ENCODE measurements around the gene KLF1. TPM values are rescaled to one million over a fixed set of nuclear protein-coding genes. Genes with fewer than 3 reads are reported as not detected.
A peak's percentile ranks its signal among the peaks of the same experiment; 100 is the strongest.

The KLF1 gene
- total RNA-seq, 1 experiment from 2014 or later = not detected

DNA sequence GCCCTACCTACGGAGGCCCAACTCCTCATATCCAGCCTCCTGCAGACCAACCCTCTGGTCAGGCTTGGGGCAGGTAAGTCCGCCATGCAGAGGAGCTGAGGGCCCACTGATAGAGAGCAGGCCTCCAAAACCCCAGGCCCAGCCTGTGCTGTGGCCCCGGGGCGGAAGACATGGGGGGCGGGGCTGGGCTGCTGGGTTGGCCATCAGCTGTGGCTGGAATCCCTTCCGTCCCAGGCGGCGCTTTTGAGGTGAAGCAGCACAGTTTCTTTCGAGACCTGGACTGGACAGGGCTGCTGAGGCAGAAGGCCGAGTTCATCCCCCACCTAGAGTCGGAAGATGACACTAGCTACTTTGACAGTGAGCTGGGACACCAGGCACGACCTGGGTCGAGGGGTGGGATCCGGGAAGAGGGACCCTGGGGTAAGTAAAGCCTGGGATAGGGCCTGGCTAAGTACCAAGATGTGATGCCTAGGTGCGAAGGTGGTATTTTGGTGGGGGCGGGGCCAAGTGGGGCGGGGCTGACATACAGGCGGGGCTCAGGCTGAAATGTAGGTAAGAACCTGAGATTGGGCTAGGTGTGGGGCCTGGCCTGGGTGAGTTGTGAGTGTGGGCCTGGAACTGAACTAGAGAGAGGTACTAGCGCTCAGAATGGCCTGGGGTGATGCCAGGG, 21.1 kb downstream of the KLF1 start:
- RAD21 ChIA-PET (ENCODE audit: low non-redundant PET in 1 of 2, low total read pairs in 2 of 2, uncharacterized antibody in 2 of 2, unreplicated experiment in 2 of 2) = no interaction called here
- Histone ChIP-seq H3K4me3 (replicated peaks in 1 of 2; ENCODE audit: low read depth in 1 of 2, low read length in 2 of 2) (no peak overlapping the region), H3K4me2 (ENCODE audit: low read length) (no peak overlapping the region), H3K4me1 (ENCODE audit: control insufficient read depth in 1 of 2, insufficient read depth in 2 of 2, low read length in 2 of 2) (peaks cover 0 to 6% of the 10 kb centered on the region in 2 experiments; a peak in 2 of 4 replicates), H3K36me3 (ENCODE audit: control insufficient read depth in 1 of 2, insufficient read depth in 2 of 2, low read length in 2 of 2) (peaks cover 0 to 7% of the 10 kb centered on the region in 2 experiments; a peak in 1 of 4 replicates), H3K79me2 (ENCODE audit: insufficient read depth, low read length) (no peaks in the 10 kb centered on the region), H3K9me3 (ENCODE audit: control insufficient read depth in 1 of 2, insufficient read depth in 1 of 2, low read depth in 1 of 2, low read length in 2 of 2) (no peaks in the 10 kb centered on the region), H4K20me1 (ENCODE audit: insufficient read depth) (no peaks in the 10 kb centered on the region), H3K27me3 (ENCODE audit: insufficient read depth, low read length) (no peaks in the 10 kb centered on the region), H3K9me2 (ENCODE audit: insufficient read depth) (no peaks in the 10 kb centered on the region), H2AFZ (ENCODE audit: low read depth, low read length, poor library complexity, severe bottlenecking) (no peak overlapping the region), H3K9ac (ENCODE audit: low read length) (no peak overlapping the region), H3K27ac (ENCODE audit: low read depth, low read length) (no peak overlapping the region)
- ATAC-seq (no peak), DNase-seq (ENCODE audit: low read depth, low spot score) (no peak)
- no TSS peak for BruUV-seq (replicated peaks)
- intact Hi-C loops (cut with micrococcal nuclease) = no loop called here
- TF ChIP-seq CEBPB (IDR thresholded peaks at IDR 0.05; ENCODE audit: low read depth) = no peak
- TF ChIP-seq, protein P1, sequence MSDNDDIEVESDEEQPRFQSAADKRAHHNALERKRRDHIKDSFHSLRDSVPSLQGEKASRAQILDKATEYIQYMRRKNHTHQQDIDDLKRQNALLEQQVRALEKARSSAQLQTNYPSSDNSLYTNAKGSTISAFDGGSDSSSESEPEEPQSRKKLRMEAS (IDR thresholded peaks at IDR 0.05) = no peak
- no peak for TF ChIP-seq CBX3 (IDR thresholded peaks at IDR 0.05; ENCODE audit: low read depth)
- no peak for TF ChIP-seq SP1 (IDR thresholded peaks at IDR 0.05; ENCODE audit: low read depth)
- no peak for TF ChIP-seq RAD21 (IDR thresholded peaks at IDR 0.05; ENCODE audit: low read depth)
- POLR2A ChIA-PET = no interaction called here
- CTCF ChIA-PET = no interaction called here

DNA sequence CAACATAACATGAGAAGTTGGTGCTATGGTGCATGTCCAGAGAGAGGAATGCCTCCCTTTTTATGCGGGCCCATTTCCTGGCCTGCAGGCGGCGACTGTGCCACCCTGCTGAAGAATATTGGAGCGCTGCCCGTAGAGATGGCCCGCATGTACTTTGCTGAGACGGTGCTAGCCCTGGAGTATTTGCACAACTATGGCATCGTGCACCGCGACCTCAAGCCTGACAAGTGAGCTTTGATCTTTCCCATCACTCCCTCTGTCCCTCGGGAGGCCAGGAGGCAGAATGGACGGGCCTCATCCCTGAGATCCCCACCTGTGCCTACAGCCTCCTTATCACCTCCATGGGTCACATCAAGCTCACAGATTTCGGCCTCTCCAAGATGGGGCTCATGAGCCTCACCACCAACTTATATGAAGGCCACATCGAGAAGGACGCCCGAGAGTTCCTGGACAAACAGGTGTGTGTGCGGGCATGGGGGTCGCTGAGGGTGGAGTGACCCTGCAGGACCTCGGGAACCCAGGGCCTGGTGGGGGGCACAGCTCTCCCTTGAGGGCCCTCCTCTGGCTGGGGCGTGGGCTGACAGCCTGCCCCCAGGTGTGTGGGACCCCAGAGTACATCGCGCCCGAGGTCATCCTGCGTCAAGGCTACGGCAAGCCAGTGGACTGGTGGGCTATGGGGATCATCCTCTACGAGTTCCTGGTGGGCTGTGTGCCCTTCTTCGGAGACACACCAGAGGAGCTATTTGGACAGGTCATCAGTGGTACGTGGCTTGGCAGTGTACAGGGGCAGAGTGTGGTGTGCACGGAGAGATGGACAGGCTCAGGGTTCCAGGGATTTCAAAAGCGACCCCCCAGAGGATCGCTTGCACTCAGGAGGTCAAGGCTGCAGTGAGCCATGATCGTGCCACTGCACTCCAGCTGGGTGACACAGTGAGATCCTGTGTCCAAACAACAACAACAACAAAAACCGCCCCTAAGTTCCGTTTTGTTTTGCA, 22.0 kb downstream of the KLF1 start:
- ChIA-PET POLR2A (no interaction called here), CTCF (interaction anchor here (0.9 to 1.0 kb wide), 2 partner anchors 17 to 18 kb away, joined by 4 read pairs; no protein-coding TSS in a partner anchor), RAD21 (ENCODE audit: low non-redundant PET in 1 of 2, low total read pairs in 2 of 2, uncharacterized antibody in 2 of 2, unreplicated experiment in 2 of 2) (no interaction called here)
- BruUV-seq (replicated peaks) = no TSS peak
- Histone ChIP-seq H3K4me2 (ENCODE audit: low read length) (no peak overlapping the region), H3K79me2 (ENCODE audit: insufficient read depth, low read length) (no peaks in the 10 kb centered on the region), H4K20me1 (ENCODE audit: insufficient read depth) (no peaks in the 10 kb centered on the region), H3K4me1 (ENCODE audit: control insufficient read depth in 1 of 2, insufficient read depth in 2 of 2, low read length in 2 of 2) (peaks cover 0 to 6% of the 10 kb centered on the region in 2 experiments; a peak in 2 of 4 replicates), H3K9me3 (ENCODE audit: control insufficient read depth in 1 of 2, insufficient read depth in 1 of 2, low read depth in 1 of 2, low read length in 2 of 2) (no peaks in the 10 kb centered on the region), H3K9me2 (ENCODE audit: insufficient read depth) (no peaks in the 10 kb centered on the region), H3K4me3 (replicated peaks in 1 of 2; ENCODE audit: low read depth in 1 of 2, low read length in 2 of 2) (no peak overlapping the region), H3K9ac (ENCODE audit: low read length) (no peak overlapping the region), H3K27ac (ENCODE audit: low read depth, low read length) (no peak overlapping the region), H3K36me3 (ENCODE audit: control insufficient read depth in 1 of 2, insufficient read depth in 2 of 2, low read length in 2 of 2) (peaks cover 0 to 9% of the 10 kb centered on the region in 2 experiments; a peak in 1 of 4 replicates), H3K27me3 (ENCODE audit: insufficient read depth, low read length) (no peaks in the 10 kb centered on the region), H2AFZ (ENCODE audit: low read depth, low read length, poor library complexity, severe bottlenecking) (no peak overlapping the region)
- ATAC-seq (no peak), DNase-seq (ENCODE audit: low read depth, low spot score) (no peak)
- TF ChIP-seq FOSL1 (IDR thresholded peaks at IDR 0.05; ENCODE audit: low read depth) = no peak
- 0 out of 6 replicates have a peak, but pooled peaks of 1 of the 3 experiments have one; percentile 4 for TF ChIP-seq CTCF (IDR thresholded peaks at IDR 0.05 in 2 of 3, conservative IDR thresholded peaks at IDR 0.05 in 1 of 3; ENCODE audit: borderline replicate concordance in 1 of 3, insufficient read depth in 1 of 3, low read depth in 2 of 3, low read length in 2 of 3)
- TF ChIP-seq POLR2AphosphoS5 (IDR thresholded peaks at IDR 0.05; ENCODE audit: low read depth, low read length) = 0 out of 2 replicates have a peak, but pooled peaks have one; percentile 14
- no peak for TF ChIP-seq POLR2A (IDR thresholded peaks at IDR 0.05; ENCODE audit: borderline replicate concordance, extremely low read depth, insufficient read depth, insufficient read length)
- no peak for TF ChIP-seq EGR1 (IDR thresholded peaks at IDR 0.05; ENCODE audit: low read depth)
- intact Hi-C loops (cut with micrococcal nuclease) = no loop called here
